HCT116 (cell line): ENCODE results near the gene DDX23. TPM values are rescaled to one million over a fixed set of nuclear protein-coding genes. Genes with fewer than 3 reads are reported as not detected.

Experiments used
- ATAC-seq: fragments of 200-7000 bp; cut with Tn5 transposase; 2 replicates; pipeline ENCODE4 v1.9.1; 2020; ENCODE audit warnings: mild to moderate bottlenecking, moderate library complexity
- BruUV-seq: library from RNA; stranded (reverse); fragments of 400-500 nt; replicated peaks from 2 replicates; lab custom pipeline; 2021; lab: Mats Ljungman, UMichigan
- CTCF ChIA-PET: fragments of 300-600 bp; sonication (Branson Sonifier 250); formaldehyde crosslinking; loops from one replicate; lab custom pipeline; 2021; ENCODE audit warnings: antibody characterized with exemption; lab: Charles Lee
- POLR2A ChIA-PET: fragments of 300-600, 350-600 bp; sonication (Branson Sonifier 250); formaldehyde crosslinking; loops from one replicate; lab custom pipeline; 2021; ENCODE audit warnings: antibody characterized with exemption; lab: Charles Lee
- RAD21 ChIA-PET, 2 experiments: fragments of 300-600 bp; sonication (Branson Sonifier 250); formaldehyde crosslinking; loops; one replicate each; lab custom pipeline; 2023; ENCODE audit warnings: low total read pairs in 2 of 2; ENCODE audit not compliant: uncharacterized antibody in 2 of 2, unreplicated experiment in 2 of 2, low non-redundant PET in 1 of 2; lab: Charles Lee
- DNase-seq: peaks from one replicate; pipeline ENCODE4 v3.0.0-alpha.2; 2010; ENCODE audit warnings: low read depth, low spot score
- H2AFZ ChIP-seq: fragments of 200-600 bp; shearing (Covaris generic), sonication (generic); 2 replicates; pipeline ENCODE4 v1.6.1; 2017; ENCODE audit warnings: low read depth, mixed run types, mixed read lengths, antibody characterized with exemption, low read length; ENCODE audit not compliant: poor library complexity, severe bottlenecking
- H3K27ac ChIP-seq: 2 replicates; pipeline ENCODE4 v1.5.1; 2012; ENCODE audit warnings: low read depth, low read length
- H3K27me3 ChIP-seq: fragments of 200-600 bp; sonication (generic); 2 replicates; pipeline ENCODE4 v1.6.1; 2016; ENCODE audit warnings: mixed run types, low read length, mixed read lengths; ENCODE audit not compliant: insufficient read depth
- H3K36me3 ChIP-seq, 2 experiments: fragments of 200-500 bp in 1 of 2; fragments of 200-600 bp in 1 of 2; sonication (Bioruptor generic) in 1 of 2; sonication (generic) in 1 of 2; 2 replicates each; pipeline versions ENCODE4 v1.5.1 to v1.6.1; 2014 to 2016; ENCODE audit warnings: low read length in 2 of 2, inconsistent platforms in 1 of 2, mixed read lengths in 1 of 2, mixed run types in 1 of 2; ENCODE audit not compliant: insufficient read depth in 2 of 2, control insufficient read depth in 1 of 2
- H3K4me1 ChIP-seq, 2 experiments: fragments of 200-600 bp in 1 of 2; sonication (generic) in 1 of 2; 2 replicates each; pipeline versions ENCODE4 v1.5.1 to v1.6.1; 2012 to 2017; ENCODE audit warnings: low read length in 2 of 2, inconsistent platforms in 1 of 2, mild to moderate bottlenecking in 1 of 2, mixed read lengths in 1 of 2, mixed run types in 1 of 2, moderate library complexity in 1 of 2; ENCODE audit not compliant: insufficient read depth in 2 of 2, control insufficient read depth in 1 of 2
- H3K4me2 ChIP-seq: fragments of 200-600 bp; sonication (generic); 2 replicates; pipeline ENCODE4 v1.6.1; 2017; ENCODE audit warnings: mixed run types, low read length, mixed read lengths
- H3K4me3 ChIP-seq, 2 experiments: fragments of 200-600 bp in 1 of 2; sonication (generic) in 1 of 2; replicated peaks in 1 of 2; 2 replicates each; pipeline ENCODE4 v1.5.1; 2011 to 2016; ENCODE audit warnings: low read length in 2 of 2, control low read depth in 1 of 2, low read depth in 1 of 2, mild to moderate bottlenecking in 1 of 2, mixed read lengths in 1 of 2, mixed run types in 1 of 2
- H3K79me2 ChIP-seq: fragments of 200-600 bp; sonication (generic); 2 replicates; pipeline ENCODE4 v1.6.1; 2017; ENCODE audit warnings: mild to moderate bottlenecking, mixed run types, low read length, moderate library complexity, mixed read lengths; ENCODE audit not compliant: insufficient read depth
- H3K9ac ChIP-seq: fragments of 200-600 bp; sonication (generic); 2 replicates; pipeline ENCODE4 v1.6.1; 2016; ENCODE audit warnings: low read length, mixed read lengths
- H3K9me2 ChIP-seq: fragments of 200-600 bp; sonication (generic), shearing (Covaris generic); 2 replicates; pipeline ENCODE4 v1.6.1; 2017; ENCODE audit warnings: mixed run types, mild to moderate bottlenecking, moderate library complexity; ENCODE audit not compliant: insufficient read depth
- H3K9me3 ChIP-seq, 2 experiments: fragments of 200-500 bp in 1 of 2; fragments of 200-600 bp in 1 of 2; sonication (Bioruptor generic) in 1 of 2; sonication (generic) in 1 of 2; 2 replicates each; pipeline ENCODE4 v1.6.1; 2014 to 2017; ENCODE audit warnings: low read length in 2 of 2, mixed read lengths in 2 of 2, inconsistent platforms in 1 of 2, low read depth in 1 of 2, mild to moderate bottlenecking in 1 of 2, mixed run types in 1 of 2, moderate library complexity in 1 of 2; ENCODE audit not compliant: control insufficient read depth in 1 of 2, insufficient read depth in 1 of 2
- H4K20me1 ChIP-seq: fragments of 200-600 bp; sonication (generic), shearing (Covaris generic); 2 replicates; pipeline ENCODE4 v1.6.1; 2017; ENCODE audit warnings: mixed run types, mild to moderate bottlenecking, moderate library complexity; ENCODE audit not compliant: insufficient read depth
- CBX3 ChIP-seq: IDR thresholded peaks from 2 replicates; pipeline ENCODE4 v1.6.1; 2012; ENCODE audit warnings: low read depth
- ELF1 ChIP-seq: IDR thresholded peaks from 2 replicates; pipeline ENCODE4 v1.6.1; 2012; ENCODE audit warnings: low read depth, borderline replicate concordance
- EZH2 ChIP-seq: fragments of 200-600 bp; sonication (generic); IDR thresholded peaks from 2 replicates; pipeline ENCODE4 v1.6.1; 2017; ENCODE audit warnings: antibody characterized with exemption, mixed run types
- FOSL1 ChIP-seq: IDR thresholded peaks from 2 replicates; pipeline ENCODE4 v1.6.1; 2012; ENCODE audit warnings: low read depth
- SRF ChIP-seq: IDR thresholded peaks from 2 replicates; pipeline ENCODE4 v1.6.1; 2012; ENCODE audit warnings: low read depth
- ZFX ChIP-seq: fragments of 450-650 bp; IDR thresholded peaks from 2 replicates; pipeline ENCODE4 v1.6.1; 2017
- ZNF274 ChIP-seq: fragments of 200-500 bp; sonication (Bioruptor generic); IDR thresholded peaks from 2 replicates; pipeline ENCODE4 v1.6.1; 2014; ENCODE audit warnings: mild to moderate bottlenecking, low read depth, low read length, inconsistent platforms
- intact Hi-C: fragments of 100-400 bp; cut with micrococcal nuclease; formaldehyde crosslinking; loops from 2 replicates; pipeline ENCODE4 v1.10.0; 2022
- total RNA-seq: library from RNA; stranded (reverse); gene quantifications from one replicate; pipeline ENCODE4 v1.2.1, GENCODE V29; 2021; ENCODE audit not compliant: unreplicated experiment
- TF ChIP-seq, protein P1 (sequence below): IDR thresholded peaks from 2 replicates; pipeline ENCODE4 v1.6.1; 2012; ENCODE audit warnings: low read depth
- TF ChIP-seq, protein P2 (sequence below): IDR thresholded peaks from 2 replicates; pipeline ENCODE4 v1.6.1; 2011; ENCODE audit warnings: mild to moderate bottlenecking, low read length, moderate library complexity; ENCODE audit not compliant: insufficient replicate concordance; ENCODE audit errors: extremely low read depth
- TF ChIP-seq, protein P3 (sequence below): IDR thresholded peaks from 2 replicates; pipeline ENCODE4 v1.6.1; 2012

Gene DDX23
- total RNA-seq, 1 experiment from 2014 or later: 75.0 TPM

DNA sequence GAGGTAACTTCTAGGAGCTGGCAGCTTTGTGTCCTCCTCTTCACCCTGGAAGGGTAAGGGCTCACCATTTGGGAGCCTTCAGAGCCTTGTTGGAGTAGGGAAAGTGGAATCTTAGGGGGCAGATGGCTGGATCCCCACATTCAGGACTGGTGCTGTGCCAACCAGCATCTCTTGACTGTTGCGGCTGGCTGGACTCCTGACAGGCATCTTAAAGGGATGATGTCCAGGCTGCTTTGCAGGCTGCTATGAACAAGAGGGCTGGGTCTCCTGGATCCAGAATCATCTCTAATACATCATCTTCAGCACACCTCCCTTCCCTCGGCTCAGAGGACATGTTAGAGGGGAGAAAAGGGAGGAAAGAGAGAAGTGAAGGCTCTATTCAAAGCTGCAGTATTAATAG lies 29.3 kb downstream of the DDX23 start:
- Histone ChIP-seq H3K27ac (no peak overlapping the region), H3K9me3 (no peaks in the 10 kb centered on the region), H3K9ac (no peak overlapping the region), H3K4me2 (no peak overlapping the region), H3K79me2 (no peaks in the 10 kb centered on the region), H2AFZ (no peak overlapping the region), H3K36me3 (peaks cover 0 to 7% of the 10 kb centered on the region in 2 experiments; a peak in 1 of 4 replicates), H3K9me2 (no peaks in the 10 kb centered on the region), H4K20me1 (no peaks in the 10 kb centered on the region), H3K27me3 (no peaks in the 10 kb centered on the region), H3K4me1 (peaks cover 7 to 14% of the 10 kb centered on the region in 2 experiments; a peak in 3 of 4 replicates), H3K4me3 (no peak overlapping the region)
- DNase-seq (no peak), ATAC-seq (no peak)
- ChIA-PET POLR2A (no interaction called here), CTCF (no interaction called here), RAD21 (no interaction called here)
- no TSS peak for BruUV-seq
- intact Hi-C loops: no loop called here
- TF ChIP-seq, protein P1, sequence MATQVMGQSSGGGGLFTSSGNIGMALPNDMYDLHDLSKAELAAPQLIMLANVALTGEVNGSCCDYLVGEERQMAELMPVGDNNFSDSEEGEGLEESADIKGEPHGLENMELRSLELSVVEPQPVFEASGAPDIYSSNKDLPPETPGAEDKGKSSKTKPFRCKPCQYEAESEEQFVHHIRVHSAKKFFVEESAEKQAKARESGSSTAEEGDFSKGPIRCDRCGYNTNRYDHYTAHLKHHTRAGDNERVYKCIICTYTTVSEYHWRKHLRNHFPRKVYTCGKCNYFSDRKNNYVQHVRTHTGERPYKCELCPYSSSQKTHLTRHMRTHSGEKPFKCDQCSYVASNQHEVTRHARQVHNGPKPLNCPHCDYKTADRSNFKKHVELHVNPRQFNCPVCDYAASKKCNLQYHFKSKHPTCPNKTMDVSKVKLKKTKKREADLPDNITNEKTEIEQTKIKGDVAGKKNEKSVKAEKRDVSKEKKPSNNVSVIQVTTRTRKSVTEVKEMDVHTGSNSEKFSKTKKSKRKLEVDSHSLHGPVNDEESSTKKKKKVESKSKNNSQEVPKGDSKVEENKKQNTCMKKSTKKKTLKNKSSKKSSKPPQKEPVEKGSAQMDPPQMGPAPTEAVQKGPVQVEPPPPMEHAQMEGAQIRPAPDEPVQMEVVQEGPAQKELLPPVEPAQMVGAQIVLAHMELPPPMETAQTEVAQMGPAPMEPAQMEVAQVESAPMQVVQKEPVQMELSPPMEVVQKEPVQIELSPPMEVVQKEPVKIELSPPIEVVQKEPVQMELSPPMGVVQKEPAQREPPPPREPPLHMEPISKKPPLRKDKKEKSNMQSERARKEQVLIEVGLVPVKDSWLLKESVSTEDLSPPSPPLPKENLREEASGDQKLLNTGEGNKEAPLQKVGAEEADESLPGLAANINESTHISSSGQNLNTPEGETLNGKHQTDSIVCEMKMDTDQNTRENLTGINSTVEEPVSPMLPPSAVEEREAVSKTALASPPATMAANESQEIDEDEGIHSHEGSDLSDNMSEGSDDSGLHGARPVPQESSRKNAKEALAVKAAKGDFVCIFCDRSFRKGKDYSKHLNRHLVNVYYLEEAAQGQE: no peak
- TF ChIP-seq CBX3 (no peak), EZH2 (no peak), ELF1 (no peak), SRF (no peak), ZNF274 (no peak), ZFX (no peak), FOSL1 (no peak)
- TF ChIP-seq, protein P2, sequence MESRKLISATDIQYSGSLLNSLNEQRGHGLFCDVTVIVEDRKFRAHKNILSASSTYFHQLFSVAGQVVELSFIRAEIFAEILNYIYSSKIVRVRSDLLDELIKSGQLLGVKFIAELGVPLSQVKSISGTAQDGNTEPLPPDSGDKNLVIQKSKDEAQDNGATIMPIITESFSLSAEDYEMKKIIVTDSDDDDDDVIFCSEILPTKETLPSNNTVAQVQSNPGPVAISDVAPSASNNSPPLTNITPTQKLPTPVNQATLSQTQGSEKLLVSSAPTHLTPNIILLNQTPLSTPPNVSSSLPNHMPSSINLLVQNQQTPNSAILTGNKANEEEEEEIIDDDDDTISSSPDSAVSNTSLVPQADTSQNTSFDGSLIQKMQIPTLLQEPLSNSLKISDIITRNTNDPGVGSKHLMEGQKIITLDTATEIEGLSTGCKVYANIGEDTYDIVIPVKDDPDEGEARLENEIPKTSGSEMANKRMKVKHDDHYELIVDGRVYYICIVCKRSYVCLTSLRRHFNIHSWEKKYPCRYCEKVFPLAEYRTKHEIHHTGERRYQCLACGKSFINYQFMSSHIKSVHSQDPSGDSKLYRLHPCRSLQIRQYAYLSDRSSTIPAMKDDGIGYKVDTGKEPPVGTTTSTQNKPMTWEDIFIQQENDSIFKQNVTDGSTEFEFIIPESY: no peak
- TF ChIP-seq, protein P3, sequence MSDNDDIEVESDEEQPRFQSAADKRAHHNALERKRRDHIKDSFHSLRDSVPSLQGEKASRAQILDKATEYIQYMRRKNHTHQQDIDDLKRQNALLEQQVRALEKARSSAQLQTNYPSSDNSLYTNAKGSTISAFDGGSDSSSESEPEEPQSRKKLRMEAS: no peak
